NCI-H526 treated with DMSO at 0.1 percent for 48 hours (cell line): ENCODE data around the gene ERP44.
"Not testable (repeated sequence)": the region's sequence is repeated elsewhere in the genome, so short reads cannot be mapped to it uniquely, and the experiment has no call there.

Experiments
- DNase-seq: peaks from one replicate; lab custom pipeline; 2025; lab: John Stamatoyannopoulos, UW

Gene ERP44

GRCh38 chr9:100067990-100068389 is 30.8 kb downstream of the ERP44 start:
- DNase-seq = not testable (repeated sequence)

- DNase-seq = no peak
These were observed 32.3 kb downstream of the ERP44 start for GRCh38 chr9:100066539-100066938.

- DNase-seq = no peak
These were observed 33.8 kb downstream of the ERP44 start for GRCh38 chr9:100064872-100065581.

DNA sequence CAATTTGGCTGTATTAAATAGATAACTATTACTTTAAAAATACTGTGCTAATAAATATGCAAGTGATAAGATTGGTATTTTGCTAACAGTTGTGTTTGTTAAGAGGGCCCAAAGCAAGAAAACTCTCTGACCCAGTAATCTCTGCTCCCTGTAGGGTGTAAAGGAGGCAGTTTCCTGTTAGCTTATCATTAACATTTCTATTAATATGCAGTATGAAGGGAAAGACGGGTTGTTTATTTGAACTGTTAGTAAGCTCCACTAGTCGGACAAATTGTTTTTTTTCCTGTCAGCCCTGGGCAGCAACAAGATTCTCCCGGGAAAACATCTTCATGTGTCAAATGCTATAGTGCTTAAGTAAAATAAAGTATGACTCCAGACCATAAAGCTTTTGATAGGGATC is 35.6 kb downstream of the ERP44 start:
- no peak for DNase-seq

- not testable (repeated sequence) for DNase-seq
These were observed 36.1 kb downstream of the ERP44 start for GRCh38 chr9:100062683-100063082.

GRCh38 chr9:100058699-100059579 is 39.9 kb downstream of the ERP44 start:
- no peak for DNase-seq

- DNase-seq = no peak
These were observed 41.2 kb downstream of the ERP44 start for GRCh38 chr9:100057624-100058023.

GRCh38 chr9:100056561-100056960 is 42.2 kb downstream of the ERP44 start:
- no peak for DNase-seq

DNA sequence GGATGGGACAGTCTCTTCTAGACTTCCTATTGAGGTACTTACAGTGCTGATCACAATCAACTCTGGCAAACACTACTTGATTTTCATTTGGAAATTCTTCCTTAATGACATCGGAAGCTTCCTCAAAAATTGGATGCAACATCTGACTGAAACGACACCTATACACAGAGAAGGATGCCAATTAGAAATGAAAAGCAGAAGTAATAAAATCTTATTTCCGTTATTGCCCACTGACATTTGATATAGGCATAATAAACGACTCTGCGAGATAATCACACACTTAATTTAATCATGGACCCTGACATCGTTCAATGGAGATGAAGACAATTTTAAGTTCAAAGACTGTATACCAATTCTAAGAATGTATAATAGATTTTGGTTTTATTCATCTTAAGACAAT is 46.4 kb downstream of the ERP44 start:
- no peak for DNase-seq

DNA sequence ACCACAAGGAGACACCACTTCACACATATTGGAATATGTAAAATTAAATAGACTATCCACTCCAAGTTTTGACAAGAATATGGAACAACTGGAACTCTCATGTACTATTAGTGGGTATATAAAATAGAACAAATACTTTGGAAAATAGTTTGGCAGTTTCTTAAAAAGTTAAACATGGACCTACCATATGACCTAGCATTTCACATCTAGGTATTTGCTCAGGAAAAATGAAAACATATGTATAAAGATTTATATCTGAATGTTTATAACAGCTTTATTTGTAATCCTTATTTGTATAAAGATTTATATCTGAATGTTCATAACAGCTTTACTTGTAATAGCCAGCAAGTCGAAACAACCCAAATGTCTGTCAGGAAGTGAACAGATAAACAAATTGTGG is 49.2 kb downstream of the ERP44 start:
- no peak for DNase-seq

DNA sequence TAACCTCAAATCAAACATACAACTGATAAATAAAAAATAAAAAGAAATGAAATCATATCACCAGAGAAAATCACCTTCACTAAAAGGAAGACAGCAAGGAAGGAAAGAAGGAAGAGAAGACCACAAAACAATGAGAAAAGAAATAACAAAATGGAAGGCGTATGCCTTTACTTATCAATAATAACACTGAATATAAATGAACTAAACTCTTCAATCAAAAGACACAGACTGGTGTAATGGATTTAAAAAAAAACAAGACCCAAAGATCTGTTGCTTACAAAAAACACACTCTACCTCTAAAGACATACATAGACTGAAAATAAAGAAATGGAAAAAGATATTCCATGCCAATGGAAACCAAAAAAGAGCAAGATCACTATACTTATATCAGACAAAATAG is 60.3 kb downstream of the ERP44 start:
- no peak for DNase-seq

DNA sequence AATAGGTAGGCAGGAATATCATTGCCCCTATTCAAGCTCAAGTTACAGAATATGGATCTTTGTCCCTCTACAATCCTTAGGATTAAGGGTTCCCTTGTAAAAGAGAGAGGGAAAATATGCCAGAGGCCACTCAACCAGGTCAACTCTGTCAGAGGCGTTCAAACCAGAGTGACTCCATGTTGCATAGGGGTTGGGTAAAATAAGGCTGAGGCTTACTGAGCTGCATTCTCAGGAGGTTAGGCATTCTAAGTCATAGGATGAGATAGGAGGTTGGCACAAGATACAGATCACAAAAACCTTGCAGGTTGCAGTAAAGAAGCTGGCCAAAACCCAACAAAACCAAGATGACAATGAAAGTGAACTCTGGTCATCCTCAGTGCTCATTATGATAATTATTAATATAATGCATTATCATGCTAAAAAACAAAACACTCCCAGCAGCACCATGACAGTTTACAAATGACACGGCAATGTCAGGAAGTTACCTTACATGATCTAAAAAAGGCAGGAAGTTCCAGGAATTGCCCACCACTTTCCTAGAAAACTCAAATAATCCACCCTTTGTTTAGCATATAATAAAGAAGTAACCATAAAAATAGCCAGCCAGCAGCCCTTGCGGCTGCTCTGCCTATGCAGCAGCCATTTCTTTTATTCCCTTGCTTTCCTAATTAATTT is 64.8 kb downstream of the ERP44 start:
- DNase-seq = no peak

DNA sequence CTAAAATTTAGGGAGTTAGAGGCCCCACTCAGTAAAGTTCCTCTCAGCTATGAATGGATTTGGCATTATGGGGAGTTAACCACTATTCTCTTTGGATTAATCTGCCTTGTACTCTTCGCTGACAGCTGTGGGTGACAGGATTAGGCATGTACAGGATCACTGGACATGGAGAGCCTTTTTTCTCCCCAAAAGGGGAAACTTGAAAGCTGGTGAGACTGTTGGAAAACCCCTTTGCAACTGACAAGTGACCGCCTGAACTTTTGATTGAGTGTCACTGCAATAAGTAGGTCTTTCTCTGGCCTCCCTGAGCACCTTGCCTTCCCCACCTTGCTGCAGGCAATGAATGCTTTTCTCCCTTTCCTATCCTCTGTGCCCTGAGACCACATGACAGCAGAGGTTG is 68.3 kb downstream of the ERP44 start:
- DNase-seq = no peak

DNA sequence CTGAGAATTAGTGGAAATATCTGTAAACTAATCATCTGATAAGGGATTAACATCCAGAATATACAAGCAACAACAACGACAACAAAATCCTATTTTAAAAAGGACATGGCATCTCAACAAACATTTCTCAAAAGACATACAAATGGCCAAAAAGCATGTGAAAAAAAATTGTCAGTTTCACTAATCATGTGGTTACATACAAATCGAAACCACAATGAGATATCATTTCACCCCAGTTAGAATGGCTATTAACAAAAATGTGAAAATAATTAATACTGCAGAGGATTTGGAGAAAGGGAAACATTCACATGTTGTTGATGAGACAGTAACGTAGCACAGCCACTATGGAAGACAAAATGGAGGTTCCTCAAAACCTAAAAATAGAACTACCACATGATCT is 69.5 kb downstream of the ERP44 start:
- DNase-seq = no peak

DNA sequence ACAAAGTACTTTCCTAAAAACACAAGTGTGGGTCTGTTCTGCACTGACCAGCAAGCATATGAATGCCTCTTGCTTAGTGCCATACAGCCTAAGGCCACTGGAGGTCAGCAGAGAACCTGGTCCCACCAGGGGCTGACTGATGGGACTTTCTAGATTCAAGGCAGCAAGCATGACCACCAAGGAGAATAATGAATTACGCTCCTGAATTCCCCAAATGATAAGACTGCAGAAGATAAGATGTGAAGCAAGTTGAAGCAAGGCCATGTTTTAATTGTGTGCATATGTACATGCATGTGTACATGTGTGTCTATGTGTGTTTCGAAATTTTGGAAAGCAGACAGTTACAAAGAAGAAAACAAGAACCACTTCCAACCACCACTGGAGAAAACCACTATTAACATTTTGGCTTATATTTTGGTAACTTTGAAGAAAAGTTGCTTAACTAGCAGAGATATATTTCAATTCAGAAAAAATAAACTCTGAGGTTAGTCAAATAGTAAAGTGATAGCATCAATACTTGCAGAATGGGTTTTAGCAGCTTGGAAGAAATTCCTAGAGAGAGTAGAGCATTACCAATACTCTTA is 70.5 kb downstream of the ERP44 start:
- peak; percentile 6 for DNase-seq

GRCh38 chr9:100027543-100027942 is 71.3 kb downstream of the ERP44 start:
- no peak for DNase-seq

- no peak for DNase-seq
These were observed 76.9 kb downstream of the ERP44 start for GRCh38 chr9:100021931-100022330.

GRCh38 chr9:100020121-100020795 is 78.5 kb downstream of the ERP44 start:
- no peak for DNase-seq

- no peak for DNase-seq
These were observed 79.3 kb downstream of the ERP44 start for GRCh38 chr9:100019541-100019940.

DNA sequence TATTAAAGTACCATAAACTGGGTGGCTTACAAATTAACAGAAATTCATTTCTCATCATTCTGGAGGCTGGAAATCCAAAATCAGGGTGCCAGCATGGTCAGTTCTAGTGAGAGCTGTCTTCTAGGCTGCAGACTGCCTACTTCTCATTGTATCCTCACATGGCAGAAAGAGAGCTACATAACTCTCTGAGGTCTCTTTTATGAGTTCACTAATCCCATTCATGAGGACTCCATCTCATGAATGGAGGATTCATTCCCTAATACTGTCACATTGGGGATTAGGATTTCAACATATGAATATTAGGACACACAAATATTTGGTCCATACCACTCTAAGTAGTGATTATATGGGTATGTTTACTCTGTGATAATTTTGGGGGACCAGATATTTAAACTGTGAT is 84.0 kb downstream of the ERP44 start:
- no peak for DNase-seq

DNA sequence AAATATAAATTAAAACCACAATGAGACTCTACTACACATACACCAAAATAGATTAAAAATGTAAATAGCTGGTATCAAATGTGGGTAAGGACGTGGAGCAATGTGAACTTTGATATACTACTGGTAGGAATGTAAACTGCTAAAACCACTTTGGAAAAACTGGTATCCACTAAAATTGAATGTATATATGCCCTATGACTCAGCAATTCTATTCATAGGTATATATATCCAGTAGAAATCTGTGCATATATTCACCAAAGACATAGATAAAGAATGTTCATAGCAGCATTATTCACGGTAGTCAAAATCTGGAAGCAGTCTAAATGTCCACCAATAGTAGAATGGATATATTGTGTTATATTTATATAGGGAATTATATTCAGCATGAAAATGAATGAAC is 85.2 kb downstream of the ERP44 start:
- no peak for DNase-seq

- no peak for DNase-seq
These were observed 86.5 kb downstream of the ERP44 start for GRCh38 chr9:100012279-100012678.
